Germinal center (tissue), 1 donor: ENCODE data around the gene GSKIP.

Experiments used
- DNase-seq: peaks from one replicate; pipeline ENCODE4 v3.0.0; 2012; ENCODE audit warnings: mixed read lengths, low spot score

The GSKIP gene

GRCh38 chr14:96418075-96418474, 54.7 kb downstream of the GSKIP start:
- DNase-seq, result no peak

- no peak for DNase-seq
These were observed 57.9 kb downstream of the GSKIP start for GRCh38 chr14:96421236-96421635.

- no peak for DNase-seq
These were observed 59.7 kb downstream of the GSKIP start for GRCh38 chr14:96422992-96423391.

DNA sequence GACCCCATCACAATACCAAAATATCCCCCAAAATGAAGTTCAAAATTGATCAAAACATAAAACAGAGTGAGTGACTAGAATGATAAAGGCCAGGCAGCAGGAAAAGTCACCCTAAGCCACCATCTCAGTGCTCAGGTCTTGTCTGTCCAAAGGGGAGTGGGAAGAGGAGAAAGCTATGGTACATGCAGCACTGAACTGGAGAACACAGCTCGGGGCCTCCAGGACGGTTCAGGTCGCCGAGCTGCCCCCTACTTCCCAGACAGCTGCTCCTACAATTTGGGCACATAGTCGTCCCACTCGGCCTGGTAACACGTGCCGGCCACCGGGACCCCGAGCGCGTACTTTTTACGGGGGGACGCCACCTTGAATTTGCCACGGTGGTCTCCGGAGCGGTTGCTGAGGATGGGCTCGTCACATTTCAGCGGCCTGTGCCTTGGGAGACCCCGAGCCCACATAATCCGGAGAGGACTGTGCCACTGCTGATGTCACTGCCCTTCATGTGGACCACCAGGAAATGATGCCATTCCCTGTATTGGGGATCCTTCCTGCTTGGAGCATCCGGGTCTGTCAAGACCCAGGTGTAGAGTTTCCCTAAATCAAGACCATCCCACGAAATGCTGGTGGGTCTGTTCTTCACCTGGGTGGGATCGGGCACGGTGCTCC, 60.3 kb downstream of the GSKIP start:
- DNase-seq, result no peak

DNA sequence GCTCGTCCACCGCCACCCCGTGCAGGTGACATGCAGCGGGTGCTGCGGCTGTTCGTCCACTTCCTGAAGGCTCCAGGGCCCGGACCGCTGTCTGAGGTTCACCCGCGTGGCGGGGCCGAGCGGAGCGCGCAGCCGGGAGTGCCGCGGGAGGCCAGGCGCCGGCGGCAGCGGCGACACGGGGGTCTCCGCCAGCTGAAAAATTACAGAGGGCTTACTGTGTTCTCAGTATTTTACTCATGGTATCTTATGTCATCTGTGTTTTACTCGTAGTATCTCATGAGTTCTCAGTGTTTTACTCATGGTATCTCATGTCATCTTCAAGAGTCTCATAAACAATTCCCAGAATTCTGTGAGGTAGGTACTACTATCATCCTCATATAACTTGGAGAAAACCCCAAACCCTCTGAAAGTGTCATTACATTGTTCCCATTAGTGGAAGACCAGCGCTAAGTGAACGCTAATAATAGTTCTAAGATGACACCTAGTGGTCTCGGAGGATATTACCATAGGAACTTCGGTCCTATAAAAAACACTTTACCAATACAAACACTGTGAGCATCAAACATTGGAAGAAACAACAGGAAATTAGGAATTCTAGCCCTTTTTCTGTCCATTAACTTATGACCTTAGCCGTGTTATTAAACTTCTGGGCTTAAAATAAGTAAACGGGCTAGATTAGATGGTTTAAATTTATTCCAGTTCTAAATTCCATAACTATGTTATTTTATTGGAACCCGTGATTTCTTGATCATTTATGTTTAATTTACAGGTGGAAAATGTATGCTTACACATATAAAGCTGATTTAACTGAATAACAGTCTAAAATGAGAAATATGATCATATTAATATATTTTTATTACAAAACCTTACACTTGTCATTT, 61.0 kb downstream of the GSKIP start:
- peak; percentile 55 for DNase-seq

DNA sequence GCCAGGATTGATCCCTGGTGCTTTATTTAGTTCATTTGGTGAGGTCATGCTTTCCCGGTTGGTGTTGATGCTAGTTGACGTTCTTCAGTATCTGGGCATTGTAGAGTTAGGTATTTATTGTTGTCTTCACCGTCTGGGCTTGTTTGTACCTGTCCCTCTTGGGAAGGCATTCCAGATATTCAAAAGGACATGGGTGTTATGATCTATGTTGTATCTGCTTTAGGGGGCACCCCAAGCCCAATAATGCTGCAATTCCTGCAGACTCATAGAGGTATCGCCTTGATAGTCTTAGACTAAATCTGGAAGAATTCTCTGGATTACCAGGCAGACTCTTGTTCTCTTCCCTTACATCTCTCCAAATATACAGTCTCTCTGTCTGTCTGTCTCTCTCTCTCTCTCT, 70.7 kb downstream of the GSKIP start:
- no peak for DNase-seq
